Activated naive CD8-positive, alpha-beta T cell treated with anti-CD3 and anti-CD28 coated beads, Interleukin-2, amount 10 ng/mL, durations not matched to agents 7 days and 5 days (primary cell): Measurements from ENCODE around the gene ITK. TPM values are rescaled to one million over a fixed set of nuclear protein-coding genes. Genes with fewer than 3 reads are reported as not detected.
A peak's percentile ranks its signal among the peaks of the same experiment; 100 is the strongest.

Experiments used
- ATAC-seq: fragments of 150-1000 bp; cut with Tn5 transposase; one replicate; pipeline ENCODE4 v1.10.0; 2021; ENCODE audit warnings: low read depth, moderate library complexity
- POLR2A ChIA-PET: fragments of 350-600 bp; sonication (Branson Sonifier 250); formaldehyde crosslinking; loops from one replicate; lab custom pipeline; 2021; ENCODE audit warnings: antibody characterized with exemption; lab: Charles Lee
- DNase-seq: peaks from one replicate; pipeline ENCODE4 v3.0.0; 2021
- H3K27ac Mint-ChIP-seq: one replicate; pipeline ENCODE4 v1.8.0; 2022; ENCODE audit warnings: mild to moderate bottlenecking, mixed read lengths
- H3K27me3 Mint-ChIP-seq: one replicate; pipeline ENCODE4 v1.8.0; 2022; ENCODE audit warnings: mild to moderate bottlenecking, moderate library complexity, mixed read lengths
- H3K36me3 Mint-ChIP-seq: one replicate; pipeline ENCODE4 v1.8.0; 2021; ENCODE audit warnings: mild to moderate bottlenecking, mixed read lengths
- H3K4me1 Mint-ChIP-seq: one replicate; pipeline ENCODE4 v1.8.0; 2021; ENCODE audit warnings: mixed read lengths
- H3K4me3 Mint-ChIP-seq: one replicate; pipeline ENCODE4 v1.8.0; 2022; ENCODE audit warnings: mild to moderate bottlenecking, moderate library complexity, mixed read lengths
- H3K9me3 Mint-ChIP-seq: one replicate; pipeline ENCODE4 v1.8.0; 2021; ENCODE audit warnings: mixed read lengths
- total RNA-seq, 2 experiments: library from RNA; stranded (reverse); gene quantifications; one replicate each; pipeline ENCODE4 v1.2.3, GENCODE V29; 2021

ITK gene
- total RNA-seq, 2 experiments from 2014 or later = 313 to 324 TPM

DNA sequence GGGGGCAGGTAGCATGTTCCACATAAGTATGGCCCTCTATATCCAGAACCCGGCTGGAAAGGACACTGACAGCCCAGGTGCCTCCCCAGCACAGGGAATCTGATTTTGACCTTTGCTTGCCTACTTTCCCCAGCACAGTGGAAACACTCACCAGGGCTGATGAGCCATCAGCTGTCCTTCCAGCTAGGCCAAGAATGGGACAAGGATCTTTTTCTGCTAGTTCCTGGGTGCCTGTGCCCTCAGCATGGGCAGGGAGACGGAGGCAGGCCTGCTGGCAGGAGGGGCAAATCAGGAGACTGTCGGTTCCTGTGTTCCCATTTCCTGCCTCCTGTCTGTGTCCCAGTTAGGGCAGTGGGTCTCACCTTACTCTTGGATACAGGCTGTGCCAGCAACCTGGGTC lies 86.4 kb downstream of the ITK start:
- H3K4me1 Mint-ChIP-seq = peaks cover 73% of the 10 kb centered on the region
- H3K27ac Mint-ChIP-seq = peak overlapping the region; percentile 84
- ATAC-seq (no peak), DNase-seq (no peak)
- H3K36me3 Mint-ChIP-seq = peaks cover 40% of the 10 kb centered on the region
- H3K4me3 Mint-ChIP-seq = peak overlapping the region; percentile 93
- POLR2A ChIA-PET = interaction anchor here (0.6 to 6.7 kb wide), 16 partner anchors 9 to 373 kb away, joined by 3 to 68 read pairs (median 4); partner anchors contain the start of genes ITK and MED7
- no peaks in the 10 kb centered on the region for H3K27me3 Mint-ChIP-seq
- H3K9me3 Mint-ChIP-seq = no peaks in the 10 kb centered on the region

DNA sequence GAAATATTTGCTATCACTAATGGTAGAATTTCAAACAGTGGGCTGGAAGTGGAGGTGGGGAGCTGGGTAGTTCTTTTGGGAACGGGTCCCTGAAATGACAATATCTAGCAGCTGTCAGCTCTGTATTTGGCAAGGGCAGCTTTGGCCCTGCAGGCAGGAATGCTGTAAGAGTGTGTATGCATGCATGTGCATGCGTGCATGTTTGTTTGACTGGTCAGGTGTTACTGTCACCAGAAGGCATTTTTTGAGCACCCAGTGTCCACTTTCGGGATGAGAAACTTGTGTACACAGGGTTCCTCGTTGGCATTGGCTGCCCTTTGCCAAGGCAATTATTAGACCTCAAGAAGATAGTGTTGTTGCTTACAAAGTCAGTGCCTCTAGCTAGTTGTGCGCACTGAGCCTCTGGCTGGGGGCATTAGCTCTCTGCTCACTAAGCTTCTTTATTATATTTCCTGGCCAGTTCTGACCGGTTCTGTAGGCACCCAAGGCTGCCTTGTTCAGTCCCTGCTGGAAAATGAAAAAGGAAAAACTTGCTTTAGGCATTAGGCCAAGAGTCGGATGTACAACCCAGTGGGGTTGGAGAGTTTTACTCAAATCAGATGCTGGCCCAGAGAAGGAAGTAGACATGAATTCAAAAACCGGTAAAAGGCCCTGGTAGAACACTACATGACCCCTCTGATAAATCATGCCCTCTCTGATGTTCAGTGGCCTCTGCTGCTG lies 87.3 kb downstream of the ITK start:
- Mint-ChIP-seq H3K9me3 (no peaks in the 10 kb centered on the region), H3K27ac (peak overlapping the region; percentile 84), H3K27me3 (no peaks in the 10 kb centered on the region), H3K4me3 (peak overlapping the region; percentile 93), H3K36me3 (peaks cover 45% of the 10 kb centered on the region), H3K4me1 (peaks cover 79% of the 10 kb centered on the region)
- ATAC-seq (no peak), DNase-seq (no peak)
- POLR2A ChIA-PET = interaction anchor here (0.6 to 6.7 kb wide), 21 partner anchors 10 to 374 kb away, joined by 3 to 68 read pairs (median 5); partner anchors contain the start of genes ITK and MED7

- H3K4me1 Mint-ChIP-seq = peaks cover 77% of the 10 kb centered on the region
- peaks cover 51% of the 10 kb centered on the region for H3K36me3 Mint-ChIP-seq
- H3K27me3 Mint-ChIP-seq = no peaks in the 10 kb centered on the region
- DNase-seq (no peak), ATAC-seq (no peak)
- peak overlapping the region; percentile 99 for H3K27ac Mint-ChIP-seq
- no peaks in the 10 kb centered on the region for H3K9me3 Mint-ChIP-seq
- peak overlapping the region; percentile 93 for H3K4me3 Mint-ChIP-seq
- POLR2A ChIA-PET = interaction anchor here (0.6 to 6.7 kb wide), 5 partner anchors 15 to 94 kb away, joined by 3 to 68 read pairs (median 5); no protein-coding TSS in a partner anchor
These were observed 88.6 kb downstream of the ITK start for GRCh38 chr5:157269165-157269671.

GRCh38 chr5:157269761-157270272 lies 89.2 kb downstream of the ITK start:
- Mint-ChIP-seq H3K27ac (peak overlapping the region; percentile 99), H3K4me3 (peak overlapping the region; percentile 93), H3K4me1 (peaks cover 73% of the 10 kb centered on the region), H3K9me3 (no peaks in the 10 kb centered on the region), H3K36me3 (peaks cover 52% of the 10 kb centered on the region), H3K27me3 (no peaks in the 10 kb centered on the region)
- DNase-seq (no peak), ATAC-seq (no peak)
- POLR2A ChIA-PET = interaction anchor here (0.5 to 2.6 kb wide), 5 partner anchors 19 to 81 kb away, joined by 3 to 9 read pairs (median 3); no protein-coding TSS in a partner anchor

DNA sequence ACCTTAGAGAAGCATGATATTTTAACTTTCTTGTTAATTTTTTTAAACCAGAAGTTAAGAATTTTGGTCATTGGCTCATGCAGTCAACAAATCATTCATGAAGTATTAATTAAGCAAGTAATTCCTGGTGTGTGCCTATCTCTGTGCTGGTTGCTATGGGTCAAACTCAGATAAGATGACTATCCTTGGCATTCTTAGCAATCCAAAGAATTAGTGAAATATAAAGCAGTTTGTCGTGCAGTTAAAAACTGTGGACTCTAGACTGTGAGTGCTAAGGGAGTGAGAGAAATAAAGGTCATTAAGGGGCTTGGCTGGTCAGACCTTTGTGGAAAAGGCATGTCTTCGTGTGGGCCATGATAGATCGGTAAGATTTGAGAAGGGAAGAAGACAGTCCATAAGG lies 90.1 kb downstream of the ITK start:
- POLR2A ChIA-PET = interaction anchor here (1.2 to 3.8 kb wide), 7 partner anchors 13 to 116 kb away, joined by 3 to 41 read pairs (median 21); partner anchors contain the start of gene ITK
- Mint-ChIP-seq H3K36me3 (peaks cover 55% of the 10 kb centered on the region), H3K4me3 (peak overlapping the region; percentile 93), H3K9me3 (no peaks in the 10 kb centered on the region), H3K4me1 (peaks cover 69% of the 10 kb centered on the region), H3K27me3 (no peaks in the 10 kb centered on the region), H3K27ac (peak overlapping the region; percentile 99)
- no peak for DNase-seq
- ATAC-seq = no peak

- Mint-ChIP-seq H3K4me3 (peak overlapping the region; percentile 93), H3K4me1 (peaks cover 76% of the 10 kb centered on the region), H3K27me3 (no peaks in the 10 kb centered on the region), H3K9me3 (no peaks in the 10 kb centered on the region), H3K27ac (peak overlapping the region; percentile 99), H3K36me3 (peaks cover 57% of the 10 kb centered on the region)
- POLR2A ChIA-PET = interaction anchor here (0.7 to 3.8 kb wide), 24 partner anchors 9 to 176 kb away, joined by 3 to 51 read pairs (median 12); partner anchors contain the start of genes ITK and MED7
- ATAC-seq = peak; percentile 87
- DNase-seq = peak; percentile 82
These were observed 91.2 kb downstream of the ITK start for GRCh38 chr5:157271740-157272271.

GRCh38 chr5:157273131-157273556 lies 92.5 kb downstream of the ITK start:
- POLR2A ChIA-PET = interaction anchor here (0.7 to 3.8 kb wide), 23 partner anchors 8 to 470 kb away, joined by 3 to 51 read pairs (median 13); partner anchors contain the start of genes ITK and MED7
- H3K4me3 Mint-ChIP-seq = peak overlapping the region; percentile 86
- H3K27me3 Mint-ChIP-seq = no peaks in the 10 kb centered on the region
- peaks cover 75% of the 10 kb centered on the region for H3K4me1 Mint-ChIP-seq
- no peak for DNase-seq
- no peaks in the 10 kb centered on the region for H3K9me3 Mint-ChIP-seq
- ATAC-seq = peak; percentile 25
- peak overlapping the region; percentile 99 for H3K27ac Mint-ChIP-seq
- peaks cover 54% of the 10 kb centered on the region for H3K36me3 Mint-ChIP-seq

DNA sequence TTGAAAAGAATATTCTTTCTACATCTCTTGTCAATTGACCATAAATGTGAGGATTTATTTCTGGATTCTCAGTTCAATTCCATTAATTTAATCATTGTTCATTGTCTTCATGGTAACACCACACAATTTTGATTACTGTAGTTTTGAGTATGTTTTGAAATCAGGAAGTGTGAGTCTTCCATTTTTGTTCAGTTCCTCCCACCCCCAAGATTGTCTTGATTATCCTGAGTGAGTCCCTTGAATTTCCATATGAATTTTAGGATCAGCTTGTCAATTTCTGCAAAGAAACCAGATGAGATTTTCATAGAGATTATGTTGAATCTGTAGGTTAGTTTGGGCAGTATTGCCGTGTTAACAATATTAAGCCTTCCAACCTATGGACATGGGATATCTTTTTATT lies 94.8 kb downstream of the ITK start:
- peaks cover 71% of the 10 kb centered on the region for H3K4me1 Mint-ChIP-seq
- no peak for DNase-seq
- no peak for ATAC-seq
- POLR2A ChIA-PET = no interaction called here
- no peaks in the 10 kb centered on the region for H3K27me3 Mint-ChIP-seq
- H3K4me3 Mint-ChIP-seq = peak overlapping the region; percentile 33
- peak overlapping the region; percentile 30 for H3K27ac Mint-ChIP-seq
- peaks cover 42% of the 10 kb centered on the region for H3K36me3 Mint-ChIP-seq
- H3K9me3 Mint-ChIP-seq = no peaks in the 10 kb centered on the region

DNA sequence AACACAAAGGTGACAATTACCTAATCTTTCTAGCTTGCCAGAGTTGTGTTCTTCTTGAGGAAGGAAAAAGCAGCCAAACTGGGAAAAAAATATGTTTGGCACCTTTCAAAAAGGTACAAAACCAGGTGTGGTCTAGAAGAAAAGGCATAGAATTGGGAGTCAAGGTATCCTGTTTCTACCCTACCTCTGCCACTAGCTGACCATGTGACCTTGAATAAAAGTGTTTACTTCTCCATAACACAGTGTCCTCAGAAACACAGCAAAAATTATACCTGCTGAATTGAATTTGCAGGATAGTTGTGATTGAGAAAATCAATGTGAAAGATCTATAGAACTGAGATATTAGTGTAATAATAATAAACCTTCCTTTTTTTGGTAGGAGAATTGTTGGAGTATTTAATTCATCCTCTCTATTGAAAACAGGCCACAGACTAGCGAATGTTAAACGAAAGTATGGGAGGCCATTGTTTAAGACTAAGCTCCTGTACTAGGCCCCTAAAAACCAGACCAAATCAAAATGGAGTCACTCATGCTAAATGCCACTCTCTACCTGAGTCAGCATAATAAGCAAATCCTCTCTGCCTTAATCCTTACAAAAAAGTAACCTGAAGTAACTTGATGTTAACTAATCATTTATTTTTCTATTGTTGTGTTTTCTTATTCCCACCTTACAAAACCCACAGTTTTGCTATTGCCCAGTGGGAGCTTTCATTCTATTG lies 97.8 kb downstream of the ITK start:
- no peak overlapping the region for H3K4me3 Mint-ChIP-seq
- POLR2A ChIA-PET = no interaction called here
- H3K27ac Mint-ChIP-seq = peak overlapping the region; percentile 18
- H3K36me3 Mint-ChIP-seq = peaks cover 41% of the 10 kb centered on the region
- peaks cover 69% of the 10 kb centered on the region for H3K4me1 Mint-ChIP-seq
- H3K27me3 Mint-ChIP-seq = no peaks in the 10 kb centered on the region
- ATAC-seq = no peak
- H3K9me3 Mint-ChIP-seq = peaks cover 1% of the 10 kb centered on the region
- no peak for DNase-seq

- peaks cover 37% of the 10 kb centered on the region for H3K36me3 Mint-ChIP-seq
- ATAC-seq (no peak), DNase-seq (no peak)
- H3K27me3 Mint-ChIP-seq = no peaks in the 10 kb centered on the region
- POLR2A ChIA-PET = no interaction called here
- peaks cover 1% of the 10 kb centered on the region for H3K9me3 Mint-ChIP-seq
- peak overlapping the region; percentile 56 for H3K27ac Mint-ChIP-seq
- peaks cover 72% of the 10 kb centered on the region for H3K4me1 Mint-ChIP-seq
- no peak overlapping the region for H3K4me3 Mint-ChIP-seq
These were observed 99.1 kb downstream of the ITK start for GRCh38 chr5:157279605-157280239.

GRCh38 chr5:157280927-157281326 lies 100.3 kb downstream of the ITK start:
- peaks cover 36% of the 10 kb centered on the region for H3K36me3 Mint-ChIP-seq
- peaks cover 1% of the 10 kb centered on the region for H3K9me3 Mint-ChIP-seq
- H3K4me1 Mint-ChIP-seq = peaks cover 72% of the 10 kb centered on the region
- H3K4me3 Mint-ChIP-seq = no peak overlapping the region
- no peak for ATAC-seq
- no peak for DNase-seq
- no peaks in the 10 kb centered on the region for H3K27me3 Mint-ChIP-seq
- H3K27ac Mint-ChIP-seq = peak overlapping the region; percentile 56
- POLR2A ChIA-PET = interaction anchor here (0.7 kb wide), 1 partner anchor 81 kb away, joined by 4 read pairs; no protein-coding TSS in a partner anchor

DNA sequence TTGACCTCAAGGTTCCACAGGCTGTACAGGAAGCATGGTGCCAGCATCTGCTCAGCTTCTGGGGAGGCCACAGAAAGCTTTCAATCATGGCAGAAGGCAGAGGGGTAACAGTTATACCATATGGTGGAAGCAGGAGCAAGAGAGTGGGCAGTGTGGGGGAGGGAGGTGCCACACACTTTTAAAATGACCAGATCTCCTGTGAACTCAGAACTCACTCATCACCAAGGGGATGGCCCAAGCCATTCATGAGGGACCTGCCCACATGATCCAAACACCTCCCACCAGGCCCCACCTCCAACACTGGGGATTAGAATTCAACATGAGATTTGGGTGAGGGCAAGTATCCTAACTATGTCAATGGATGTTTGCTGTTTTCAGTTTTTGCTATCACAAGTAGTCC lies 101.5 kb downstream of the ITK start:
- peak overlapping the region; percentile 49 for H3K4me3 Mint-ChIP-seq
- POLR2A ChIA-PET = interaction anchor here (5.6 kb wide), 1 partner anchor 9 kb away, joined by 51 read pairs; no protein-coding TSS in a partner anchor
- peaks cover 1% of the 10 kb centered on the region for H3K9me3 Mint-ChIP-seq
- no peak for ATAC-seq
- H3K36me3 Mint-ChIP-seq = peaks cover 34% of the 10 kb centered on the region
- no peak for DNase-seq
- no peaks in the 10 kb centered on the region for H3K27me3 Mint-ChIP-seq
- H3K4me1 Mint-ChIP-seq = peaks cover 65% of the 10 kb centered on the region
- H3K27ac Mint-ChIP-seq = peak overlapping the region; percentile 66
